Motor neuron (in vitro differentiated cells): ENCODE results near the gene ERC2. TPM values are rescaled to one million over a fixed set of nuclear protein-coding genes. Genes with fewer than 3 reads are reported as not detected.

Experiments used
- ATAC-seq, 8 experiments: fragments of 200-7000 bp; cut with Tn5 transposase; replicated peaks in 6 of 8; 2 replicates each; pipeline ENCODE4 v1.8.0; 2021; ENCODE audit warnings: mild to moderate bottlenecking in 8 of 8, moderate library complexity in 8 of 8
- H3K27ac ChIP-seq, 2 donors: fragments of 250-450 bp; sonication (Bioruptor Pico); 2 replicates each; pipeline ENCODE4 v1.9.0; 2021; ENCODE audit warnings: antibody characterized with exemption in 2 of 2, mild to moderate bottlenecking in 2 of 2, moderate library complexity in 1 of 2
- H3K4me1 ChIP-seq, 2 donors: fragments of 250-450 bp; sonication (Bioruptor Pico); replicated peaks in 1 of 2; 2 replicates each; pipeline ENCODE4 v1.6.1; 2021; ENCODE audit warnings: antibody characterized with exemption in 2 of 2, mild to moderate bottlenecking in 2 of 2, moderate library complexity in 1 of 2
- H3K4me3 ChIP-seq, 5 donors: fragments of 250-450 bp; sonication (Bioruptor Pico); 2 replicates each; pipeline ENCODE4 v1.9.0; 2021; ENCODE audit warnings: antibody characterized with exemption in 5 of 5, mild to moderate bottlenecking in 5 of 5, moderate library complexity in 4 of 5
- WGBS, 10 experiments: fragments of 450-650 bp; shearing (Covaris generic); methylation state at CpG; one replicate each; pipeline ENCODE4 v1.0.0; 2022; 5-methylcytosine and 5-hydroxymethylcytosine counted together
- in situ Hi-C, 9 experiments: fragments of 400-800 bp; cut with MboI; loops; one replicate each; pipeline ENCODE4 v1.15.0; 2021; ENCODE audit warnings: low sequenced_read_pairs in 9 of 9, low pct_unique_long_range_greater_than_20kb in 2 of 9; ENCODE audit not compliant: unreplicated experiment in 9 of 9
- total RNA-seq, 8 experiments: library from RNA; unstranded; fragments of 300-600 nt; gene quantifications; 2 replicates each; pipeline versions ENCODE4 v1.2.3 to v1.2.4, GENCODE V29; 2022

The ERC2 gene
- total RNA-seq, 8 experiments from 2014 or later = 1.0 to 28.0 (median 18.2) TPM

DNA sequence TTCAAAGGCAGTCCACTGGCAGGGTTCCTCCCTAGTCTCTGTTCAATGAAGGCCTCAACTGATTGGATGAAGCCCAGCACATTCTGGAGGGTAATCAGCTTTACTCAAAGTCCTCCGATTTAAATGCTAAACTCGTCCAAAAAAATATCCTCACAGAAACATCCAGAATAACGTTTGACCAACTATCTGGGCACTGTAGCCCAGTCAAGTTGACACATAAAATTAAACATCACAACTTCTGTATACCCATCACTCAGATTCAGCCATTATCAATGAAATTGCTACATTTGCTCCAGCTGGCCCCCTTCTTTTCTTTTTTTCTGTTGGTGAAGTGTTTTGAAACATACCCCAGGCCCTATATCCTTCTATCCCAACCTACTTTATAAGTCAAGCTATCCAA, 916.6 kb downstream of the ERC2 start:
- no peak for ATAC-seq

GRCh38 chr3:55549177-55549576, 919.1 kb downstream of the ERC2 start:
- Histone ChIP-seq H3K4me1 (peaks cover 21 to 27% of the 10 kb centered on the region in 2 donors), H3K4me3 (no peak overlapping the region), H3K27ac (no peak overlapping the region)
- 8 to 97% (median 80%) methylated on average over 4 to 6 of the region's 6 CpGs; no CpG with 5 or more reads in 1 of the 10 experiments for WGBS, 10 experiments
- in situ Hi-C loops = no loop called here
- ATAC-seq = peak in 3 of 8 experiments; percentile 58 to 96 (median 65)

More for the DNA sequence above, 916.6 kb downstream of the ERC2 start:
- 33 to 96% (median 70%) methylated on average over 1 to 3 of the region's 3 CpGs; no CpG with 5 or more reads in 2 of the 10 experiments for WGBS, 10 experiments
- H3K4me3 ChIP-seq = no peak overlapping the region
- H3K27ac ChIP-seq = no peak overlapping the region
- in situ Hi-C loops = no loop called here
- H3K4me1 ChIP-seq = peaks cover 25 to 30% of the 10 kb centered on the region in 2 donors

- H3K4me3 ChIP-seq = no peak overlapping the region
- 35 to 80% (median 57%) methylated on average over 1 to 16 of the region's 22 CpGs for WGBS, 10 experiments
- H3K4me1 ChIP-seq = peaks cover 21 to 29% of the 10 kb centered on the region in 2 donors
- no peak overlapping the region for H3K27ac ChIP-seq
- no peak for ATAC-seq
- in situ Hi-C loops = no loop called here
These were observed 921.2 kb downstream of the ERC2 start for GRCh38 chr3:55546866-55547669.

DNA sequence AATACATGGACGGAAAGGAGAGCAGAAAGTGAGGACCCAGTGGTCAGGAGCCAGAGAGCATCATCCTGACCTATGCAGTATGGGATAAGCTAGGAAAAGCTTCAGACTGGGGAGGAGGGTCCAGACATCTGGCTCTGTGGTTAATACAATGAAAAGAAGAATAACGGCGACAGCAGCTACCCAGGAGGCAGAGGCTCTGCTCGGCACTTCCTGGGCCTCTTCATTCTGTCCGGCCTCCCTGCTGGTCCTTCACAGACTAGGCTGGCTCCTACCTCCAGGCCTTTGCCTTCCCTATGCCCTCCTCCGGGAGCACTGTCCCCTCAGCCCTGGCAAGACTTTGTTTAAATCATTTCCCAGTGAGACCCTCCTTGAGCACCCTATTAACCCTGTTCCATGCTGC, 922.3 kb downstream of the ERC2 start:
- 60 to 100% (median 84%) methylated on average over 1 to 4 of the region's 6 CpGs; no CpG with 5 or more reads in 6 of the 10 experiments for WGBS, 10 experiments
- peaks cover 21 to 29% of the 10 kb centered on the region in 2 donors for H3K4me1 ChIP-seq
- ATAC-seq = peak in 3 of 8 experiments; percentile 38 to 62 (median 61)
- H3K4me3 ChIP-seq = no peak overlapping the region
- in situ Hi-C loops = no loop called here
- no peak overlapping the region for H3K27ac ChIP-seq

- no peak for ATAC-seq
- H3K27ac ChIP-seq = no peak overlapping the region
- no peak overlapping the region for H3K4me3 ChIP-seq
- in situ Hi-C loops = no loop called here
- H3K4me1 ChIP-seq = peaks cover 21 to 32% of the 10 kb centered on the region in 2 donors
- WGBS, 10 experiments = 0 to 63% (median 57%) methylated on average over 1 of the region's 3 CpGs; no CpG with 5 or more reads in 6 of the 10 experiments
These were observed 924.0 kb downstream of the ERC2 start for GRCh38 chr3:55544219-55544618.

DNA sequence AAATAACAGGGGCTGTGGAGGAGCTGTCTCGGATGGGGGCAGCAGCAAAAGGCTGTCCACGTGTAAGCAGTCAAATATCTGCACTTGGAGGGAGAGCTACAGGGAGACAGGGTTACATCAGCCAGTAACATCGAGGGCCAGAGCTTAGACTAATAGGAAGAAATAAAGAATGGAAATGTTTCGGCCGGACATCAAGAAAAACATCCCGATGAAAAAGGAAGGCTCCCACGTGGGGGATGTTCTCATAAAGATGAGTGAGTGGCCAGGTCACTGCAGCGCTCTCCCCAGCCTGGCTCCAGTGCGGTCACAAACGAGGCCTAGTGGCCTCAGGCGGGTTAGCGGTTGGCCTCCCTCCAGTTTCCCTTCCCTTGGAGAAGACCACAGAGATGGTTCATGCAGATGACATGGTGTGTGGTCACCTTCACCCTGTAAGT, 925.1 kb downstream of the ERC2 start:
- H3K4me3 ChIP-seq = no peak overlapping the region
- WGBS, 10 experiments = 10 to 100% (median 91%) methylated on average over 2 to 8 of the region's 12 CpGs; no CpG with 5 or more reads in 5 of the 10 experiments
- no peak overlapping the region for H3K27ac ChIP-seq
- peaks cover 30 to 40% of the 10 kb centered on the region in 2 donors for H3K4me1 ChIP-seq
- in situ Hi-C loops = no loop called here
- ATAC-seq = no peak

- in situ Hi-C loops = no loop called here
- Histone ChIP-seq H3K4me1 (peaks cover 31 to 41% of the 10 kb centered on the region in 2 donors), H3K4me3 (no peak overlapping the region), H3K27ac (no peak overlapping the region)
- WGBS, 10 experiments = 0 to 69% (median 33%) methylated on average over 1 to 2 of the region's 2 CpGs; no CpG with 5 or more reads in 3 of the 10 experiments
- ATAC-seq = peak in 1 of 8 experiments; percentile 36
These were observed 926.8 kb downstream of the ERC2 start for GRCh38 chr3:55541456-55541855.

DNA sequence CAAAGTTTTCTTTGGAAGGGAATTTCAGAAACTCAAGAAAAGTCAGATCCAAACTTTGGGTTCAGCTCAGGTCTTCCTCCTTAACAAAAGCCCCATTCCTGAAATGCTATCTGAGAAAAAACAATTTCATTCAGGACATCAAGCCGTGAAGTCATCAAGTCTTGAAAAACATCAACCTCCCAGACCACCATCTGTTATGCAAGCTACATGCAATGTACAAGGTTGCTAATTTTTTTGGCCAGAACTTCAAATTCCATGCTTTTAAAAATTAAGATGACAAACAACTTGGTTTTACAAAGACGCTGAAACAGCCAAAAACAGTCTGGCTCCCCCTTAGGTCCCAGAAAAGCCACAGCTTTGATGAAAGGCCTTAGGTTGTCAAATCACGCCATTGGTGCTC, 927.3 kb downstream of the ERC2 start:
- 0 to 100% (median 92%) methylated on average over 1 to 3 of the region's 3 CpGs; no CpG with 5 or more reads in 2 of the 10 experiments for WGBS, 10 experiments
- in situ Hi-C loops = no loop called here
- no peak overlapping the region for H3K27ac ChIP-seq
- H3K4me3 ChIP-seq = no peak overlapping the region
- ATAC-seq = peak in 1 of 8 experiments; percentile 47
- peaks cover 28 to 36% of the 10 kb centered on the region in 2 donors for H3K4me1 ChIP-seq

DNA sequence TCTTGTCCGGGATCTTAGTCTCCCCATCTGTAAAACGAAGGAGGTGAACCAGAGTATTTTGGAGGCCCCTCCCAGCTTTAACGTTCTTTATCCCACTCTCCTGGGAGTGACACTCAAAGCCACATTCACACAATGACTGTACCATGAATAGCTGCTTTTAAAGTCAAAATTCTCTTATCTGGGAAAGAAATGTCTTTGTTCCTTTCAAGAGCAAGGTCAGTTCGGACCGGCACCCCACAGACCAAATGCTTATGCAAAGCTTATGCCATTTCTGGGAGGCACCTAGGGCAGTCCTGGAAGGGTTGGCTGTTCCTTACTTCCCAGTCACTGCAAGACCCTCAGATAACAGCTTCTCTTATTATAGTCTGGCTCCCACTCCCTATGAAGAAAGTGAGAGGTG, 927.7 kb downstream of the ERC2 start:
- Histone ChIP-seq H3K4me1 (peaks cover 25 to 32% of the 10 kb centered on the region in 2 donors), H3K27ac (no peak overlapping the region), H3K4me3 (no peak overlapping the region)
- WGBS, 10 experiments = 17 to 67% (median 41%) methylated on average over 1 to 5 of the region's 5 CpGs; no CpG with 5 or more reads in 5 of the 10 experiments
- no peak for ATAC-seq
- in situ Hi-C loops = no loop called here

GRCh38 chr3:55538158-55538557, 930.1 kb downstream of the ERC2 start:
- Histone ChIP-seq H3K4me3 (no peak overlapping the region), H3K27ac (no peak overlapping the region), H3K4me1 (peaks cover 25 to 26% of the 10 kb centered on the region in 2 donors)
- ATAC-seq = peak in 5 of 8 experiments; percentile 91 to 99 (median 97)
- whole genome bisulfite sequencing, 10 experiments = 0 to 86% (median 0%) methylated on average over 1 to 3 of the region's 4 CpGs; no CpG with 5 or more reads in 1 of the 10 experiments
- in situ Hi-C loops = no loop called here

- Histone ChIP-seq H3K4me1 (peaks cover 28 to 30% of the 10 kb centered on the region in 2 donors), H3K4me3 (no peak overlapping the region), H3K27ac (no peak overlapping the region)
- ATAC-seq = peak in 1 of 8 experiments; percentile 4
- in situ Hi-C loops = no loop called here
- WGBS, 10 experiments = 50 to 100% (median 67%) methylated on average over 1 to 2 of the region's 3 CpGs; no CpG with 5 or more reads in 3 of the 10 experiments
These were observed 930.7 kb downstream of the ERC2 start for GRCh38 chr3:55537563-55537962.

DNA sequence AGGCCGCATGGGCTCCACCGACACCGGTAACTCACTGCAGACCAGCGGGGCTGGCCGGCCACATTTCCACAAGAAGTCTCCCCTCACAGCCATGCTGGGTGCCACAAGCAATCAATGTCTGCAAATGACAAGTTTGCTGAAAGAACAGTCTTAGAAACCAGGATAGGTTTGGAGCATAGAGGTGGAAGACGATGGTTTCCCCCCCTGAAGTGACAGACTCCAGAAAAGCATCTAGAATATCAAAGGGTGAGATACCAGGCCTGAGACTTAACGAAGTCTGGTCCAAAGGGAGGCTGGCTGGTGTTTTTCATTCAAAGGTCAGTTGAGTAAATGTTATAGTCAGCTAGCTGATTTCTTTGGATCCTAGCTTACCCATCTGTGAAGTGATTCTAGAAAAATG, 931.1 kb downstream of the ERC2 start:
- in situ Hi-C loops = no loop called here
- Histone ChIP-seq H3K27ac (no peak overlapping the region), H3K4me1 (peaks cover 33 to 34% of the 10 kb centered on the region in 2 donors), H3K4me3 (no peak overlapping the region)
- ATAC-seq = no peak
- 44 to 94% (median 77%) methylated on average over 3 to 6 of the region's 7 CpGs; no CpG with 5 or more reads in 5 of the 10 experiments for WGBS, 10 experiments

GRCh38 chr3:55534876-55535275, 933.4 kb downstream of the ERC2 start:
- H3K27ac ChIP-seq = no peak overlapping the region
- in situ Hi-C loops = no loop called here
- peaks cover 53 to 55% of the 10 kb centered on the region in 2 donors for H3K4me1 ChIP-seq
- no peak for ATAC-seq
- WGBS, 10 experiments = 50 to 100% (median 100%) methylated on average over 1 of the region's 2 CpGs; no CpG with 5 or more reads in 5 of the 10 experiments
- no peak overlapping the region for H3K4me3 ChIP-seq
